Calu3 (cell line): ENCODE data around the gene EWSR1. TPM values are rescaled to one million over a fixed set of nuclear protein-coding genes. Genes with fewer than 3 reads are reported as not detected.
A peak's percentile ranks its signal among the peaks of the same experiment; 100 is the strongest.
"Not testable (repeated sequence)": the region's sequence is repeated elsewhere in the genome, so short reads cannot be mapped to it uniquely, and the experiment has no call there.

Experiments used
- Bru-seq: library from RNA; stranded (reverse); fragments of 400-500 nt; gene quantifications from one replicate; lab custom pipeline; 2021; lab: Mats Ljungman, UMichigan
- BruChase-seq, 2 experiments: library from RNA; stranded (reverse); fragments of 400-500 nt; gene quantifications; one replicate each; lab custom pipeline; 2021; lab: Mats Ljungman, UMichigan
- BruUV-seq: library from RNA; stranded (reverse); fragments of 400-500 nt; replicated peaks from 2 replicates; lab custom pipeline; 2021; lab: Mats Ljungman, UMichigan
- CTCF ChIA-PET: fragments of 300-600 bp; sonication (Branson Sonifier 250); formaldehyde crosslinking; loops from one replicate; lab custom pipeline; 2022; ENCODE audit warnings: antibody characterized with exemption; lab: Charles Lee
- DNase-seq: peaks from one replicate; pipeline ENCODE4 v3.0.0; 2022
- H3K27ac Mint-ChIP-seq: one replicate; pipeline ENCODE4 v1.8.0; 2022; ENCODE audit warnings: mixed read lengths; ENCODE audit not compliant: unreplicated experiment
- H3K27me3 Mint-ChIP-seq: one replicate; pipeline ENCODE4 v1.8.0; 2022; ENCODE audit warnings: mixed read lengths; ENCODE audit not compliant: unreplicated experiment
- H3K36me3 Mint-ChIP-seq: one replicate; pipeline ENCODE4 v1.8.0; 2022; ENCODE audit warnings: mild to moderate bottlenecking, moderate library complexity, mixed read lengths; ENCODE audit not compliant: insufficient read depth, unreplicated experiment
- H3K4me1 Mint-ChIP-seq: one replicate; pipeline ENCODE4 v1.8.0; 2022; ENCODE audit warnings: mild to moderate bottlenecking, low read depth, mixed read lengths; ENCODE audit not compliant: unreplicated experiment
- H3K4me3 Mint-ChIP-seq: one replicate; pipeline ENCODE4 v1.8.0; 2022; ENCODE audit warnings: mild to moderate bottlenecking, low read depth, moderate library complexity, mixed read lengths; ENCODE audit not compliant: unreplicated experiment
- H3K9me3 Mint-ChIP-seq: one replicate; pipeline ENCODE4 v1.8.0; 2022; ENCODE audit warnings: low read depth, mixed read lengths; ENCODE audit not compliant: unreplicated experiment
- intact Hi-C: fragments of 100-400 bp; cut with micrococcal nuclease; formaldehyde crosslinking; loops from one replicate; pipeline ENCODE4 v1.10.0; 2022; ENCODE audit not compliant: unreplicated experiment
- long read RNA-seq: library from polyadenylated mRNA; stranded (forward); transcript quantifications from one replicate; pipeline ENCODE4 v2.0.0, GENCODE V29; 2022
- total RNA-seq: library from RNA; stranded (reverse); gene quantifications from 2 replicates; pipeline ENCODE4 v1.2.3, GENCODE V29; 2022
- TF ChIP-seq, protein P1 (sequence below): fragments of 200-600 bp; IDR thresholded peaks from one replicate; pipeline ENCODE4 v1.8.0; 2022; ENCODE audit warnings: antibody characterized with exemption; ENCODE audit not compliant: unreplicated experiment

Gene EWSR1, protein sequence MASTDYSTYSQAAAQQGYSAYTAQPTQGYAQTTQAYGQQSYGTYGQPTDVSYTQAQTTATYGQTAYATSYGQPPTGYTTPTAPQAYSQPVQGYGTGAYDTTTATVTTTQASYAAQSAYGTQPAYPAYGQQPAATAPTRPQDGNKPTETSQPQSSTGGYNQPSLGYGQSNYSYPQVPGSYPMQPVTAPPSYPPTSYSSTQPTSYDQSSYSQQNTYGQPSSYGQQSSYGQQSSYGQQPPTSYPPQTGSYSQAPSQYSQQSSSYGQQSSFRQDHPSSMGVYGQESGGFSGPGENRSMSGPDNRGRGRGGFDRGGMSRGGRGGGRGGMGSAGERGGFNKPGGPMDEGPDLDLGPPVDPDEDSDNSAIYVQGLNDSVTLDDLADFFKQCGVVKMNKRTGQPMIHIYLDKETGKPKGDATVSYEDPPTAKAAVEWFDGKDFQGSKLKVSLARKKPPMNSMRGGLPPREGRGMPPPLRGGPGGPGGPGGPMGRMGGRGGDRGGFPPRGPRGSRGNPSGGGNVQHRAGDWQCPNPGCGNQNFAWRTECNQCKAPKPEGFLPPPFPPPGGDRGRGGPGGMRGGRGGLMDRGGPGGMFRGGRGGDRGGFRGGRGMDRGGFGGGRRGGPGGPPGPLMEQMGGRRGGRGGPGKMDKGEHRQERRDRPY
- total RNA-seq (368 and 374 TPM in 2 replicates), Bru-seq, nascent RNA (percentile 98 among the genes with signal in this experiment), BruChase-seq, experiment 1, labeled RNA remaining after a 6-hour chase (percentile 95 among the genes with signal in this experiment), BruChase-seq, experiment 2, labeled RNA remaining after a 2-hour chase (percentile 96 among the genes with signal in this experiment)
- long read RNA-seq, transcript EWSR1-207 (17 exons, 2,207 nt) = minor isoform, 85 of 393 reads
- long read RNA-seq, transcript EWSR1-206 (17 exons, 2,654 nt) = major isoform, 107 of 393 reads
- long read RNA-seq, transcript EWSR1-215 (8 exons, 2,630 nt) = minor isoform, 8 of 393 reads
- long read RNA-seq, partial matches to known transcripts = 120 of 393 reads
- long read RNA-seq, other reads (novel, unspliced or antisense) = 65 of 393 reads

DNA sequence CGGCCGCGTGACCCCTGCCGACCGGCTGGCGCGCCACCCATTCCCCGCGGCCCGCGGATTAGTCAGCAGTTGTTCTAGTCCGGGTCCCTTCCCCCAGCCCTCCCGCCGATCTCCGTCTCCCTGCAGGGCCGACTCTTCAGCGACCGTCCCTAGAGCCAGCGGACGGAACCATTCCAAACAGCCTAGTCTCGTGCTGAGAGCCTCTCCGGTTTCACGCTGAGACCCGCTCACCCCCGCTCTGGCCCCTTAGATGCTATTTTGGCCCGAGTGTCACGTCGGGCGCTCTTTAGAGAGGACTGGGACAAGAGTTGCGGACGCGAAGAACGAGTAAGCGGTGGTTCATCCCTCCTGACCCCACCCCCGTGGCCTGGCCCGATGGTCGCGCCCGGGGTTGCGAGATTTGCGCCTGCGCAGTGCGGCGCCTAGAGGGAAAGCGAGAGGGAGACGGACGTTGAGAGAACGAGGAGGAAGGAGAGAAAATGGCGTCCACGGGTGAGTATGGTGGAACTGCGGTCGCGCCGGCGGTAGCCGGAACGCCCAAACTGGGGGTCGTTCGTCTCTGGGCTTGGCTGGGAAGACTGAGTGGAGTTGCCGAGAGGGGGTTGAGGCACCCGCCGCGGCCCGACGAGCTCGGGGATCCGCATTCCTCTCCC lies at the start of gene EWSR1, which contains the start of gene RHBDD3:
EWSR1 (plus strand) TSS at position 411 of the 653 bp plus-strand sequence; CDS start at position 480, 69 bp downstream.
RHBDD3 (minus strand) TSS at position 124 of the 653 bp plus-strand sequence. CDS start 2,355 bp downstream, outside the sequence.
- intact Hi-C loops = no loop called here
- H3K4me3 Mint-ChIP-seq = peak within 1 kb of the TSS; percentile 94
- peaks cover 34% of the 10 kb centered on the region for H3K4me1 Mint-ChIP-seq
- no peaks in the 10 kb centered on the region for H3K9me3 Mint-ChIP-seq
- H3K36me3 Mint-ChIP-seq = peaks cover 71% of the 10 kb centered on the region
- no TSS peak for BruUV-seq
- peak; percentile 97 for DNase-seq
- peak within 1 kb of the TSS; percentile 100 for H3K27ac Mint-ChIP-seq
- TF ChIP-seq, protein P1, sequence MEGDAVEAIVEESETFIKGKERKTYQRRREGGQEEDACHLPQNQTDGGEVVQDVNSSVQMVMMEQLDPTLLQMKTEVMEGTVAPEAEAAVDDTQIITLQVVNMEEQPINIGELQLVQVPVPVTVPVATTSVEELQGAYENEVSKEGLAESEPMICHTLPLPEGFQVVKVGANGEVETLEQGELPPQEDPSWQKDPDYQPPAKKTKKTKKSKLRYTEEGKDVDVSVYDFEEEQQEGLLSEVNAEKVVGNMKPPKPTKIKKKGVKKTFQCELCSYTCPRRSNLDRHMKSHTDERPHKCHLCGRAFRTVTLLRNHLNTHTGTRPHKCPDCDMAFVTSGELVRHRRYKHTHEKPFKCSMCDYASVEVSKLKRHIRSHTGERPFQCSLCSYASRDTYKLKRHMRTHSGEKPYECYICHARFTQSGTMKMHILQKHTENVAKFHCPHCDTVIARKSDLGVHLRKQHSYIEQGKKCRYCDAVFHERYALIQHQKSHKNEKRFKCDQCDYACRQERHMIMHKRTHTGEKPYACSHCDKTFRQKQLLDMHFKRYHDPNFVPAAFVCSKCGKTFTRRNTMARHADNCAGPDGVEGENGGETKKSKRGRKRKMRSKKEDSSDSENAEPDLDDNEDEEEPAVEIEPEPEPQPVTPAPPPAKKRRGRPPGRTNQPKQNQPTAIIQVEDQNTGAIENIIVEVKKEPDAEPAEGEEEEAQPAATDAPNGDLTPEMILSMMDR = no peak
- CTCF ChIA-PET = interaction anchor here (0.6 kb wide), 1 partner anchor 504 kb away, joined by 3 read pairs; no protein-coding TSS in a partner anchor
- no peaks in the 10 kb centered on the region for H3K27me3 Mint-ChIP-seq

DNA sequence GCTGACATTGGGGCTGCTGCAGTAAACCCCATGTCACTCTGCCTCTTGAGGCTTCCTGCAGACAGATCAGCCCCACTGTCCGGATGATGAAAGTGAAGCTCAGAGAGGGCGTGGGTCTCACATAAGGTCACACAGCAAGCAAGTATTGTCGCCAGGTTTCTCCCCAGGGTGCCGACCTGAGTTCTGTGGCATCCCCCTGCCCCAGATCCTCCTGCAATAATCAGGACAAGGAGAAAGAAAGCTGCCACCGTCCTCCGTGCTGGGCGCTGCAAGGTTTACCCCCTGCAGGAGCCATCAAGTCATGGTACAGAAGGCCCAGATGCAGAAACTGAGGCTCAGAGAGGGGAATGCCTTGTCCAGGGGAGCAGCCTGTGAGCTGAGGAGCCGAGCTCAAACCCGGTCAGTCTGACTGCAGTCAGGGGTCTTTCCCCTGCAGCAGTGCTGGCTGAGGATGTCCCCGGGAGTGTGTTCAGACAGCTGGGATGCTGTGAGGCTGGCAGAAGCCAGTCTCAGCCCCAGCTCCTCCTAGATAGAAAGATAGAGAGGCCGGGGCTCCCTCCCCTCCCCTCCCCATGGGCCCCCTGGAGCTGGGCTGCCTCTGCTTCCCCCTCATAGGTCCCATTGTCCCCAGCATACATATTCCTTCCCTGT lies 49.2 kb upstream of the EWSR1 start:
- TF ChIP-seq, protein P1 = no peak
- Mint-ChIP-seq H3K27ac (no peak overlapping the region), H3K27me3 (peaks cover 85% of the 10 kb centered on the region), H3K4me3 (no peak overlapping the region), H3K36me3 (no peaks in the 10 kb centered on the region), H3K4me1 (no peaks in the 10 kb centered on the region), H3K9me3 (no peaks in the 10 kb centered on the region)
- intact Hi-C loops = no loop called here
- CTCF ChIA-PET = interaction anchor here (0.7 to 1.4 kb wide), 2 partner anchors 13 to 1224 kb away, joined by 4 read pairs; partner anchors contain the start of gene EMID1
- DNase-seq = no peak
- no TSS peak for BruUV-seq

DNA sequence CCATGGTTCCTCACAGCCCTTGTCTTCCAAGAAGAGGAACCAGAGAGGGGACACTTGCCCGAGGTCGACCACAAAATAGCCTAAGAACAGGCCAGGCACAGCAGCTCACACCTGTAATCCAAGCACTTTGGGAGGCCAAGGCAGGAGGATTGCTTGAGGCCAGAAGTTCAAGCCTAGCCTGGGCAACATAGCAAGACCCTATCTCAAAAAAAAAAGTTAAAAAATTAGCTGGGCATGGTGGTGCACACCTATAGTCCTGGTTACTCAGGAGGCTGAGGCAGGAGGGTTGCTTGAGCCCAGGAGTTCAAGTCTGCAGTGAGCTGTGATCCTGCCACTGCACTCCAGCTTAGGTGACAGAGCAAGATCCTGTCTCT lies 48.7 kb upstream of the EWSR1 start:
- intact Hi-C loops, H3K4me1 Mint-ChIP-seq: not testable (repeated sequence)
- CTCF ChIA-PET = interaction anchor here (0.7 to 1.4 kb wide), 2 partner anchors 14 to 1224 kb away, joined by 4 read pairs; partner anchors contain the start of gene EMID1

More for the DNA sequence above, 48.7 kb upstream of the EWSR1 start:
- DNase-seq, H3K4me3 Mint-ChIP-seq, H3K9me3 Mint-ChIP-seq, H3K36me3 Mint-ChIP-seq, H3K27ac Mint-ChIP-seq, BruUV-seq: not testable (repeated sequence)
- peaks cover 80% of the 10 kb centered on the region for H3K27me3 Mint-ChIP-seq
